Lower leg skin (tissue), 3 donors: ENCODE data around the gene TMTC1.

Experiments used
- POLR2A ChIP-seq, 2 donors: fragments of 450-650 bp; IDR thresholded peaks; one replicate each; pipeline ENCODE4 v1.6.1; 2016 to 2017; ENCODE audit warnings: antibody characterized with exemption in 2 of 2, mild to moderate bottlenecking in 1 of 2, moderate library complexity in 1 of 2
- TF ChIP-seq, protein P1 (sequence below), 3 donors: fragments of 450-650 bp; IDR thresholded peaks; one replicate each; pipeline ENCODE4 v1.5.1; 2016; ENCODE audit warnings: antibody characterized with exemption in 3 of 3, mild to moderate bottlenecking in 3 of 3, moderate library complexity in 2 of 3

DNA sequence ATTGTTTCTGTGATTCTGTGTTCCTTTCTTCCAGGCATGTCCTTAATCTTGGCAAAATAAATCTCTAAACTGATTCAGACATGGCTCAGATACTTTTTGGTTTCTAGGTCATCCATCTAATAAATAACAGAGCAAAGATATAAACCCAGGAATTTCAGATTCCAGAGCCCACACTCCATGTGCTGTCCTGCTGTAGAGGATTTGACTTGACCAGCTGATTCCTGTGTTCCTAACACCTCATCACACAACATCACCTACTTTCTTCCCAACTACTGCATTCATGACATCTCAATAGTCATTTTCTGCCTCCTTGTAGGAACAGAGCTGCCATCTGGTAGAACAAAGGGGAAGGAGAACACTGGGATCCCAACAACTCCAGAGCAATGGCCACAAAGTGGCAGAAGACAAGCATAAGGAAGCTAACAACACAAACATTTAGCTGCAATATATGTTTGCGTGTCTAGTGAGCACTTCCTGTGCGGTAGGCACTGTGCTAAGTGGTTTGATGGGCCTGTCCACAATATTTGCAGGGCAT lies 194.4 kb downstream of the TMTC1 start:
- TF ChIP-seq, protein P1, sequence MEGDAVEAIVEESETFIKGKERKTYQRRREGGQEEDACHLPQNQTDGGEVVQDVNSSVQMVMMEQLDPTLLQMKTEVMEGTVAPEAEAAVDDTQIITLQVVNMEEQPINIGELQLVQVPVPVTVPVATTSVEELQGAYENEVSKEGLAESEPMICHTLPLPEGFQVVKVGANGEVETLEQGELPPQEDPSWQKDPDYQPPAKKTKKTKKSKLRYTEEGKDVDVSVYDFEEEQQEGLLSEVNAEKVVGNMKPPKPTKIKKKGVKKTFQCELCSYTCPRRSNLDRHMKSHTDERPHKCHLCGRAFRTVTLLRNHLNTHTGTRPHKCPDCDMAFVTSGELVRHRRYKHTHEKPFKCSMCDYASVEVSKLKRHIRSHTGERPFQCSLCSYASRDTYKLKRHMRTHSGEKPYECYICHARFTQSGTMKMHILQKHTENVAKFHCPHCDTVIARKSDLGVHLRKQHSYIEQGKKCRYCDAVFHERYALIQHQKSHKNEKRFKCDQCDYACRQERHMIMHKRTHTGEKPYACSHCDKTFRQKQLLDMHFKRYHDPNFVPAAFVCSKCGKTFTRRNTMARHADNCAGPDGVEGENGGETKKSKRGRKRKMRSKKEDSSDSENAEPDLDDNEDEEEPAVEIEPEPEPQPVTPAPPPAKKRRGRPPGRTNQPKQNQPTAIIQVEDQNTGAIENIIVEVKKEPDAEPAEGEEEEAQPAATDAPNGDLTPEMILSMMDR (IDR thresholded peaks at IDR 0.05) = no peak
- no peak for TF ChIP-seq POLR2A (IDR thresholded peaks at IDR 0.05)
